ENCODE results near the gene ZRANB1.

The ZRANB1 gene

GRCh38 chr10:124917428-124918190 lies 24.3 kb upstream of the ZRANB1 start:
- TF ChIP-seq ZC3H10 (CRISPR knock-in tag; IDR thresholded peaks at IDR 0.05): no peak
- no peak for TF ChIP-seq ZNF70 (CRISPR knock-in tag; IDR thresholded peaks at IDR 0.05)
- TF ChIP-seq ARNTL (CRISPR knock-in tag; IDR thresholded peaks at IDR 0.05; ENCODE audit: borderline replicate concordance, low read depth): no peak
- no peak for TF ChIP-seq ISL1 (CRISPR knock-in tag; IDR thresholded peaks at IDR 0.05)
- no peak for TF ChIP-seq GLIS3 (CRISPR knock-in tag; IDR thresholded peaks at IDR 0.05)
- no peak for TF ChIP-seq CSDC2 (CRISPR knock-in tag; IDR thresholded peaks at IDR 0.05)
- no peak for TF ChIP-seq ZNF565 (CRISPR knock-in tag; conservative IDR thresholded peaks at IDR 0.05; ENCODE audit: low read depth)
- no peak for TF ChIP-seq RARB (CRISPR knock-in tag; IDR thresholded peaks at IDR 0.05)
- TF ChIP-seq POU6F1 (CRISPR knock-in tag; IDR thresholded peaks at IDR 0.05; ENCODE audit: borderline replicate concordance, low read depth): no peak
- ATAC-seq: peak; percentile 45

GRCh38 chr10:124918191-124918830 lies 23.6 kb upstream of the ZRANB1 start:
- no peak for TF ChIP-seq CSRNP3 (CRISPR knock-in tag; IDR thresholded peaks at IDR 0.05)
- TF ChIP-seq ISL1 (CRISPR knock-in tag; IDR thresholded peaks at IDR 0.05): no peak
- TF ChIP-seq PATZ1 (CRISPR knock-in tag; IDR thresholded peaks at IDR 0.05; ENCODE audit: borderline replicate concordance): no peak
- no peak for TF ChIP-seq CREB5 (CRISPR knock-in tag; IDR thresholded peaks at IDR 0.05; ENCODE audit: low read depth)
- no peak for TF ChIP-seq SNAI2 (CRISPR knock-in tag; IDR thresholded peaks at IDR 0.05)
- TF ChIP-seq ZNF70 (CRISPR knock-in tag; IDR thresholded peaks at IDR 0.05): no peak
- TF ChIP-seq BACH2 (CRISPR knock-in tag; IDR thresholded peaks at IDR 0.05; ENCODE audit: borderline replicate concordance): no peak
- no peak for TF ChIP-seq GLIS3 (CRISPR knock-in tag; IDR thresholded peaks at IDR 0.05)
- TF ChIP-seq ESRRG (CRISPR knock-in tag; IDR thresholded peaks at IDR 0.05): no peak
- TF ChIP-seq ZFP30 (CRISPR knock-in tag; IDR thresholded peaks at IDR 0.05): no peak
- peak; percentile 4; the same call in 2 of the 3 replicates for ATAC-seq

GRCh38 chr10:124918906-124919305 lies 23.0 kb upstream of the ZRANB1 start:
- TF ChIP-seq ZFP3 (CRISPR knock-in tag; IDR thresholded peaks at IDR 0.05) (no peak), CREB5 (CRISPR knock-in tag; IDR thresholded peaks at IDR 0.05; ENCODE audit: low read depth) (no peak), POU6F1 (CRISPR knock-in tag; IDR thresholded peaks at IDR 0.05; ENCODE audit: borderline replicate concordance, low read depth) (no peak), CSDC2 (CRISPR knock-in tag; IDR thresholded peaks at IDR 0.05) (no peak)
- no peak for ATAC-seq

All from SK-N-SH treated with all-trans-retinoic acid at 6 μM for 48 hours (cell line).